ENCODE data around the gene SBF2. TPM values are rescaled to one million over a fixed set of nuclear protein-coding genes. Genes with fewer than 3 reads are reported as not detected.
"Not testable (repeated sequence)": the region's sequence is repeated elsewhere in the genome, so short reads cannot be mapped to it uniquely, and the experiment has no call there.

The SBF2 gene
- total and polyA plus RNA-seq, 3 donors from 2014 or later = 27.8 to 52.8 (median 48.7) TPM

DNA sequence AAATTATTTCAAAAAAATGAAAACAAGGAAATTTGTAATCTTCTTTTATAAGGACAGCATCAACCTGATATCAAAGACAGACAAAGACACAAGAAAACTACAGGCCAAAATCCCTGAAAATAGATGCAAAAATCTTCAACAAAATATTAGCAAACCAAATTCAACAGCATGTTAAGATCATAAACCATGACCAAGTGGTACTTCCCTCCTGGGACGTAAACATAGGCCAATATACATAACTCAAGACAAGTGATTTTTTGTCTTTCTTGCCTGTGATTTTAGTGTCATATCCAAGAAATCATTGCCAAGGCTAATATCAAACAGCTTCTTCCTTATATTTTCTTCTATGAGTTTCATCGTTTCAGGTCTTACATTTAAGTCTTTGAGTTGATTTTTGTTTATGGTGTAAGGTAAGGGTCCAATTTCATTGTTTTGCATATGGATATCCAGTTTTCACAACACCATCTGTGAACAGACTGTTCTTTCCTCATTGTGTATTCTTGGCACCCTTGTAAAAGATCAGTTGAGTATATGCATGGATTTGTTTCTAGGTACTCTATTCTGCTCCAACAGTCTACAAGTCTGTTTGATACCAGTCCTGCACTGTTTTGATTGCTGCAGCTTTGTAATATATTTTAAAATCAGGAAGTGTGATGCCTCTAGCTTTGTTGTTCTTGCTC, 50.0 kb downstream of the SBF2 start:
- Histone ChIP-seq H3K4me3 (no peak overlapping the region), H3K27me3 (no peaks in the 10 kb centered on the region), H3K27ac (no peak overlapping the region), H3K36me3 (ENCODE audit: low read depth, missing control alignments) (no peaks in the 10 kb centered on the region), H3K4me1 (no peaks in the 10 kb centered on the region), H3K9me3 (no peaks in the 10 kb centered on the region)
- WGBS, 2 donors = 85 to 89% methylated on average over 2 of the region's 2 CpGs
- intact Hi-C loops (cut with DNase I; ENCODE audit: low total_unique reads) = no loop called here
- TF ChIP-seq, protein P1, sequence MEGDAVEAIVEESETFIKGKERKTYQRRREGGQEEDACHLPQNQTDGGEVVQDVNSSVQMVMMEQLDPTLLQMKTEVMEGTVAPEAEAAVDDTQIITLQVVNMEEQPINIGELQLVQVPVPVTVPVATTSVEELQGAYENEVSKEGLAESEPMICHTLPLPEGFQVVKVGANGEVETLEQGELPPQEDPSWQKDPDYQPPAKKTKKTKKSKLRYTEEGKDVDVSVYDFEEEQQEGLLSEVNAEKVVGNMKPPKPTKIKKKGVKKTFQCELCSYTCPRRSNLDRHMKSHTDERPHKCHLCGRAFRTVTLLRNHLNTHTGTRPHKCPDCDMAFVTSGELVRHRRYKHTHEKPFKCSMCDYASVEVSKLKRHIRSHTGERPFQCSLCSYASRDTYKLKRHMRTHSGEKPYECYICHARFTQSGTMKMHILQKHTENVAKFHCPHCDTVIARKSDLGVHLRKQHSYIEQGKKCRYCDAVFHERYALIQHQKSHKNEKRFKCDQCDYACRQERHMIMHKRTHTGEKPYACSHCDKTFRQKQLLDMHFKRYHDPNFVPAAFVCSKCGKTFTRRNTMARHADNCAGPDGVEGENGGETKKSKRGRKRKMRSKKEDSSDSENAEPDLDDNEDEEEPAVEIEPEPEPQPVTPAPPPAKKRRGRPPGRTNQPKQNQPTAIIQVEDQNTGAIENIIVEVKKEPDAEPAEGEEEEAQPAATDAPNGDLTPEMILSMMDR (IDR thresholded peaks at IDR 0.05) = no peak
- TF ChIP-seq POLR2A (IDR thresholded peaks at IDR 0.05) = no peak
- no peak for DNase-seq

- no peak for TF ChIP-seq POLR2A (IDR thresholded peaks at IDR 0.05)
- TF ChIP-seq, protein P1 (IDR thresholded peaks at IDR 0.05) = no peak
- no peaks in the 10 kb centered on the region for H3K4me1 ChIP-seq
- intact Hi-C loops (cut with DNase I; ENCODE audit: low total_unique reads) = no loop called here
- H3K36me3 ChIP-seq (ENCODE audit: low read depth, missing control alignments) = no peaks in the 10 kb centered on the region
- H3K4me3 ChIP-seq = no peak overlapping the region
- DNase-seq = no peak
- no peaks in the 10 kb centered on the region for H3K9me3 ChIP-seq
- WGBS, 2 donors = 95 to 100% methylated on average over 1 of the region's 1 CpG
- H3K27ac ChIP-seq = no peak overlapping the region
- no peaks in the 10 kb centered on the region for H3K27me3 ChIP-seq
Observed at GRCh38 chr11:10236840-10237239, 57.2 kb downstream of the SBF2 start.

DNA sequence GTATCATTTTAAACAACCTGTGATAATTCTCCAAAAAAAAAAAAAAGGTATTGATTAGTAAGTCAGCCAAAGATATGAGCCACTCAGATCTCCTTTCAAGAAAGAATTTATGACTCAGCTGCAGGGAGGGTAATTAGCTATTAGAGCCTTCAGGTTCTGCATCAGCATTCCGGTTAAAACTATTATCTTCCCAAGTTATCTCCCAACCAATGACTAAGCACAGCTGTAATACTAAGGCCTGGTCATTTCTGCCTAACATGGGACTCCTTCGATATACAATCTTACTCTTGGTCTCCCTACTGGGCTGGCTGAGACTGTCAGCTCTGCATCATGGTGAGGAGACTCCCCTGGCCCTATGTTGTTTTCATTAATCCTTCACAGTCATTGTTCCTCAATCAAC, 60.4 kb downstream of the SBF2 start:
- Histone ChIP-seq H3K27me3 (no peaks in the 10 kb centered on the region), H3K4me3 (no peak overlapping the region), H3K9me3 (no peaks in the 10 kb centered on the region), H3K36me3 (ENCODE audit: low read depth, missing control alignments) (no peaks in the 10 kb centered on the region), H3K4me1 (no peaks in the 10 kb centered on the region), H3K27ac (no peak overlapping the region)
- no peak for DNase-seq
- WGBS, 2 donors = 88 to 95% methylated on average over 2 of the region's 2 CpGs
- TF ChIP-seq, protein P1 (IDR thresholded peaks at IDR 0.05) = no peak
- TF ChIP-seq POLR2A (IDR thresholded peaks at IDR 0.05) = no peak
- intact Hi-C loops (cut with DNase I; ENCODE audit: low total_unique reads) = no loop called here

DNA sequence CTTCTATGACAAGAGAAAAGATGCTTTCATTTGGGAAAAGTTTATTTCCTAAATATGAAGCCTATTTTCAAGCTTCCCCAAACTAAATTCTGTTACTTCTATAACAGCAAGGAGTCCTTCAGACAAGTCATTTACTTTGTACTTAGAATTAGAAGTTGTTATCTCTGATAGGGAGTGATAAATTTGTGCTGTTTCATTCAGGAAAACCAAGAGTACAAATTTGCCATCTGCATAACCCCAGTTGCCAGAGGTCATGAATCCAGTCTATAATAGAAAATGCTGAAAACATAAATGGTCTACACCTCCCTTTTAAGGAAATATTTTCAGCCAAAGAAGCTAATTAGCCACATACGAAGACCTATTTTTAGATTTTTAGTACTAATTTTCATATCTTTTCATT, 61.3 kb downstream of the SBF2 start:
- intact Hi-C loops (cut with DNase I; ENCODE audit: low total_unique reads) = no loop called here
- WGBS, 2 donors = 95 to 100% methylated on average over 1 of the region's 1 CpG
- no peak for TF ChIP-seq POLR2A (IDR thresholded peaks at IDR 0.05)
- TF ChIP-seq, protein P1 (IDR thresholded peaks at IDR 0.05) = no peak
- Histone ChIP-seq H3K27ac (no peak overlapping the region), H3K27me3 (no peaks in the 10 kb centered on the region), H3K36me3 (ENCODE audit: low read depth, missing control alignments) (no peaks in the 10 kb centered on the region), H3K4me3 (no peak overlapping the region), H3K4me1 (no peaks in the 10 kb centered on the region), H3K9me3 (no peaks in the 10 kb centered on the region)
- no peak for DNase-seq

GRCh38 chr11:10231803-10232202, 62.2 kb downstream of the SBF2 start:
- H3K27ac ChIP-seq; H3K36me3 ChIP-seq (ENCODE audit: low read depth, missing control alignments); H3K27me3 ChIP-seq; H3K4me1 ChIP-seq; DNase-seq; H3K4me3 ChIP-seq; intact Hi-C loops (cut with DNase I; ENCODE audit: low total_unique reads); H3K9me3 ChIP-seq: not testable (repeated sequence)
- 98 to 100% methylated on average over 4 to 13 of the region's 13 CpGs for WGBS, 2 donors
